AG10803 (cell line): ENCODE results near the gene IL15.

Source experiments
- DNase-seq: peaks from one replicate; pipeline ENCODE4 v3.0.0; 2010; ENCODE audit warnings: low read depth
- H3K4me3 ChIP-seq: 2 replicates; pipeline ENCODE4 v1.5.1; 2011; ENCODE audit warnings: mild to moderate bottlenecking, low read length, control low read depth
- TF ChIP-seq, protein P1 (sequence below): conservative IDR thresholded peaks from 2 replicates; pipeline ENCODE4 v1.5.1; 2011; ENCODE audit warnings: mild to moderate bottlenecking, low read length, control low read depth, inconsistent platforms

Gene IL15

DNA sequence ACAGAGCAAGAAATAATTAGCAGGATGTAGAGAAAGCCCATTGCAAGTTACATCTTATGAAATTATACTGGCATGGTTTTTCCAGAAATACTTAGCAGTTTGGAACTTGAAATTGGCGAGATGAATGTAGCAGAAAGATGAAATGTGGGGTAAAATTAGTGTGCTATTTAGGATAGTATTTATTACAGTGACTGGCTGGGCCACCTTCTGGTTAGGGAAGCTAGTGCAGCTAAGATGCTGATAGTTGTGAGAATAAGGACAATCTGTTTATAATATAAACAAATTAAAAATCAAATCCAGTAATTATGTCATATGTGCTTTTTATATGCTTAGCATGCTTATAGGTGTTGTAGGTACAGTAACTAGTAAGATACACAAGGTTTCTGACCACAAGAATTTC, 74.8 kb downstream of the IL15 start:
- no peak overlapping the region for H3K4me3 ChIP-seq
- peak; percentile 55 for DNase-seq
- TF ChIP-seq, protein P1, sequence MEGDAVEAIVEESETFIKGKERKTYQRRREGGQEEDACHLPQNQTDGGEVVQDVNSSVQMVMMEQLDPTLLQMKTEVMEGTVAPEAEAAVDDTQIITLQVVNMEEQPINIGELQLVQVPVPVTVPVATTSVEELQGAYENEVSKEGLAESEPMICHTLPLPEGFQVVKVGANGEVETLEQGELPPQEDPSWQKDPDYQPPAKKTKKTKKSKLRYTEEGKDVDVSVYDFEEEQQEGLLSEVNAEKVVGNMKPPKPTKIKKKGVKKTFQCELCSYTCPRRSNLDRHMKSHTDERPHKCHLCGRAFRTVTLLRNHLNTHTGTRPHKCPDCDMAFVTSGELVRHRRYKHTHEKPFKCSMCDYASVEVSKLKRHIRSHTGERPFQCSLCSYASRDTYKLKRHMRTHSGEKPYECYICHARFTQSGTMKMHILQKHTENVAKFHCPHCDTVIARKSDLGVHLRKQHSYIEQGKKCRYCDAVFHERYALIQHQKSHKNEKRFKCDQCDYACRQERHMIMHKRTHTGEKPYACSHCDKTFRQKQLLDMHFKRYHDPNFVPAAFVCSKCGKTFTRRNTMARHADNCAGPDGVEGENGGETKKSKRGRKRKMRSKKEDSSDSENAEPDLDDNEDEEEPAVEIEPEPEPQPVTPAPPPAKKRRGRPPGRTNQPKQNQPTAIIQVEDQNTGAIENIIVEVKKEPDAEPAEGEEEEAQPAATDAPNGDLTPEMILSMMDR = peak; percentile 78

DNA sequence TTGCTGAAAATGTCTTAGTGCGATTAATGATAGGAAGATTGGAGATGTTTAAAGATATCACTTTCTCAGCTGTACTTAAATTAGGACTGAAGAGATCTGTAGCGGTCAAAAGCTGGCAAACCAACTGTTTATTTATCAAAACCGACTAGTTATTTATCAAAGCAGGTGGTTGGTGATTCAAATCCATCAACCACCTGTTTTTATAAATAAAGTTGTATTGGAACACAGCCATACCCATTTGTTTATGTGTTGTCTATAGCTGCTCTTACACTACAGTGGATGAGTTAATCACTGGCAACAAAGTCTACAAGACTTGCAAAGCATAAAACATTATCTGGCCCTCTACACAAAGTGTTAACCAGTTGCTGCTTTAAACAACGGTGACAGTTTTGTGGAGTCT, 76.8 kb downstream of the IL15 start:
- no peak overlapping the region for H3K4me3 ChIP-seq
- TF ChIP-seq, protein P1 = no peak
- DNase-seq = no peak

DNA sequence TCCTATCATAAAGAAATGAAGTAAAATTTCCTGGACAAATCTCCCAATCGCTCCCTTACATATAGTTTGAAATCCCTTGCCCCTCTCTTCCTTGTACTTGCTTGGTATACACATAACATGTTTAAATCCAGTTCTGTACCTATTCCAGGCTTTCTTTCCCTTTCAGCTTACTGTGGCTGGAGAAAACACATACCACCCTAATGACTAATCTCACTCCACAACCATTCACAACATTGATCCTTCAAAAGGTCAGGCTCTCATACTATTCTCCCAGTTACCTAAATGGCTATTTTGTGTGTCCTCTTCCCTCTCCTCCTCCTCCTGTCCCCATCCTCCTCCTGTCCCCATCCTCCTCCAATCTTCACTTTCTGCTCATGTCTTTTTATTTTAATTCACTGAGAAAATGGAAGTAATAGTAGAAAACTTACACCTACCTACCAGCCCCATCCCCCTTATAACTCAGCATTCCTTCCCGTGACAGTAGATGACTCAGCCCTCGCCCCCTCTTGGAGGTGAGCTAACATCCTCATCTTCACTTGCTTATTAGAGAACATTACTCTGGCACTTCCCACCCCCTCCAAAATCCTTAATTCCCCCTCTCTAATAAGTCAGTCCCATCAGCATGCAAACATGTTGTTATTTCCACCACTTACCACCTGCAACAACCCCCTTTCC, 77.5 kb downstream of the IL15 start:
- TF ChIP-seq, protein P1 = no peak
- no peak overlapping the region for H3K4me3 ChIP-seq
- peak; percentile 61 for DNase-seq

DNA sequence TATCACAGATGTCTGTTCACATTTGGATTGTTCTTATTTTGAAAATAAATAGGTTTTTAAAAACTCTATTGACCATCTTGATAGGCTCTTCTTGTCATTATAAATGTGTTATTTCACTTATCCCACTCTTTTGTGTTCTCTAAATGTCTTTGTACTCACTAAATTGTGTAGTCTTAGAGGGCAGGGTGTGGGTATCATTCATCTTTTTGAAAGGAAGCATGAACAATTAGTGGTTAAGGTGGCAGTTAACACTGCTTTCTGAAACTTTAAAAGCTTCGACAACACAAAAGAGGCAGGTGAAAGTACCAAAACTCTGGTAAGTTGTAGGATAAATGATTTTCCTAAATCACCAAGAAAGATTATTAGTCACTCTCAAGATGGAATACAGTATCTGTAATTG, 83.2 kb downstream of the IL15 start:
- no peak overlapping the region for H3K4me3 ChIP-seq
- TF ChIP-seq, protein P1 = no peak
- DNase-seq = no peak

DNA sequence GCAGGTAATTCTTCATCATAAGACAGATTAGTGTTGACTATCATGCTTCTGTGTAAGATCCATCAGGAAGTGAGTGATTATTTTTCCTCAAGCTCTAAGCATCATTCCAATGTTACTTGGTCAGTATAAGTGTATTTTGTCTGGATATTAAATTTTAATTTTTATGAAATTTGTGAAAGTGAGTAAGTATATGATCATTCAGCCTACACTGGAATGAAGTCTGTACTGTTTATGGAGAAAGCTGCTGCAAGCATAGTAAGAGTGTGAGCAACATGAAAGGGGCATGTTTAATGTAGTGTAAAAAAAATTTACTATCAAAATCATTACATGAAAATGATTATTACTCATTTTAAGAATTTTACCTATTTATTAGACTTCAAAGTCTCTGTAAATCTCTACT, 84.8 kb downstream of the IL15 start:
- no peak overlapping the region for H3K4me3 ChIP-seq
- DNase-seq = no peak
- TF ChIP-seq, protein P1 = no peak

DNA sequence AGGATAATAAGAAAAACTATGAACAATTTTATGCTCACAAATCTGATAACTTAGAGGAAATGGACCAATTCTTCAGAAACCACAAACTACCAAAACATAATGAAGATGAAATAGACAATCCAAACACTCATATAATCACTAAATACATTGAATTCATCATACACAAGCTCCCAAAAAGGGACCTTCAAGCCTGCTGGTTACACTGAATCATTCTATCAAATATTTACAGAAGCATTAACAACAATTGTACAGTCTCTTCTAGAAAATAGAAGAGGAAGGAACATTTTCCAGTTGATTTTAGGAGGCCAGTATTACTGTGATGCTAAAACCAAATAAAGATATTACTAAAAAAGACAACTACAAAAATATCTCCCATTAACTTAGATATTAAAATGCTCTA, 88.3 kb downstream of the IL15 start:
- TF ChIP-seq, protein P1 = no peak
- H3K4me3 ChIP-seq = no peak overlapping the region
- no peak for DNase-seq

DNA sequence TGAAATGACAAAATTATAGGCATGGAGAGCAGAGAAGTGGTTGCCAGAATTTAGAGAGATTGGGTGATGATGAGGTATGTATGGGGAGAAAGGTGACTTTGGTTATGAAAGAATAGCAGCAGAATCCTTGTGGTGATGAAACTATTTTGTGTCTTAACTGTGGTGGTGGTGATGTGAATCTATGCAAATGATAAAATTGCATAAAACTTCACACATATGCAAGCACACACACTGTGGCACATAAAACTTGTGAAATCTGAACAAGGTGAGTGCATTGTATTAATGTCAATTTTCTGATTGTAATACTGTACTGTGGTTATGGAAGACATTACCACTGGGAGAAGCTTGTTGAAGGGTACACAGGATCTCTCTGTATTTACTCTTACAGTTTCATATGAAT, 91.0 kb downstream of the IL15 start:
- no peak overlapping the region for H3K4me3 ChIP-seq
- no peak for DNase-seq
- TF ChIP-seq, protein P1 = no peak
